ENCODE results near the gene NXF2B. TPM values are rescaled to one million over a fixed set of nuclear protein-coding genes. Genes with fewer than 3 reads are reported as not detected.
"Not testable (repeated sequence)": the region's sequence is repeated elsewhere in the genome, so short reads cannot be mapped to it uniquely, and the experiment has no call there.

Gene NXF2B, protein sequence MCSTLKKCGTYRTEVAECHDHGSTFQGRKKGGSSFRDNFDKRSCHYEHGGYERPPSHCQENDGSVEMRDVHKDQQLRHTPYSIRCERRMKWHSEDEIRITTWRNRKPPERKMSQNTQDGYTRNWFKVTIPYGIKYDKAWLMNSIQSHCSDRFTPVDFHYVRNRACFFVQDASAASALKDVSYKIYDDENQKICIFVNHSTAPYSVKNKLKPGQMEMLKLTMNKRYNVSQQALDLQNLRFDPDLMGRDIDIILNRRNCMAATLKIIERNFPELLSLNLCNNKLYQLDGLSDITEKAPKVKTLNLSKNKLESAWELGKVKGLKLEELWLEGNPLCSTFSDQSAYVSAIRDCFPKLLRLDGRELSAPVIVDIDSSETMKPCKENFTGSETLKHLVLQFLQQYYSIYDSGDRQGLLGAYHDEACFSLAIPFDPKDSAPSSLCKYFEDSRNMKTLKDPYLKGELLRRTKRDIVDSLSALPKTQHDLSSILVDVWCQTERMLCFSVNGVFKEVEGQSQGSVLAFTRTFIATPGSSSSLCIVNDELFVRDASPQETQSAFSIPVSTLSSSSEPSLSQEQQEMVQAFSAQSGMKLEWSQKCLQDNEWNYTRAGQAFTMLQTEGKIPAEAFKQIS
- polyA plus RNA-seq (ENCODE audit: insufficient read length): 1.8 TPM
- long read RNA-seq, donor 1: 0 reads
- long read RNA-seq, donor 2: 0 reads
- long read RNA-seq, donor 3: 0 reads
- long read RNA-seq, donor 4: 0 reads
- long read RNA-seq, donor 5: 0 reads
- long read RNA-seq, donor 6: 0 reads
- long read RNA-seq, donor 7: 0 reads
- long read RNA-seq, donor 8: 0 reads

DNA sequence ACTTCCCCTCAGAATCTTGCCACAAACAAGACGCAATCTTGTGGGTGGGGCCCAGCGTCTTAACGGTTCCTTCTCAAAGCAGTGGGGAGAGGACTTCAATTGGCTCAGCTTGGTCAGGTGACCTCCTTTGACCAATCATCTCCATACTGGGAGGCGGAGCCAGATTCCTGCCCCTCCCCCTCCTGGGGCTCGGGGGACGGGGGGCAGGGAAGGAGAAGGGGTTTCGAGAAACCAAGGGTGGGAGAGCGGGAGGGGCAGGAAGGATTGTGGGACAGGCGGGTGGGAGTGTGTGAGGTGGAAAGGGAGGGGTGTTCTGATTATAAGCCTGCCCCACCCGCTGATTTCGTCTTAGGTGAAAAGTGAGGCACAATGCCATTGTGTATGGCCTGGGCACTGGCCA lies at the start of gene NXF2B:
Gene NXF2B, minus strand, starts transcription at position 101 of the 400 bp plus-strand sequence. CDS start 59,972 bp downstream, outside the sequence.
- DNase-seq: not testable (repeated sequence)

DNA sequence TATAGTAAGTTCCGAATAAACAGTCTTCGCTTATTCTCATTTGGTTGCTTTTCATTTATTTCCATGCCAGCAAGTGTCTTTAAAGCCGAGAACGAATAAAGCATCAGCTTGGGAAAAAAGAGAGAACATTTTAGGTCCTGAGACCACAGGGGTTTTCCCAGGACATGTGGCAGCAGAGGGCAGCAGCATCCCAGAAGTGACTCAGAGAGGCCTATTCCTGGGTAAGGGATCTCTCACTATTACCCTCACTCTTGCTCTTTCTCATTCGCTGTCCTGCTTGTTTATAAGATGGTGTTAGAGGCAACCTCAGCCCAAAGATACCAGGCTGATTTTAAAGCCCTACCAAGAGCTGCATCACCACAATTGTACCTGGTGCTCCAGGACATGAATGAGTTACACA lies 39.0 kb upstream of the NXF2B start:
- not testable (repeated sequence) for DNase-seq

DNA sequence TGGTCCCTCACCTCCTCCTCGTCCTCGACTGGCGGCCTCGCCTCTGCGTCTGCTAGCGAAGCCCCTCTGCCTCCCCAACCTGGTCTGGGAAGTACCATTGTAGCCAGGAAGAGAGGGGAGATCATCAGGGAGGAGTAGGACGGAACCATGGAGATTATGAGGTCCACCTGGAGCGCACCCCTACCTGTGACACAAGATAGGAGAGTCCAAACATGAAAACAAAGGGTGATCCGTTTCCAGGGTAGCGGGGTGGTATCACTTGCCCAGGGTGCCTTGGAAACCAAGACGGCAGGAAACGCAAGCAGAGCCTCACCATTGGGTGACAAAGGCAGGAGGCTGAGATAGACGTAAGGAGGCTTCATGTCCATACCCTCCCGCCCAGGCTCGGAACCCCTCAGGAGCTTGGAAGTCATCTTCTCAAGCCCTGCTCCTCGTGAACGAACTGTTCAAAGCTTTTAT lies 32.0 kb upstream of the NXF2B start, which contains the start of gene TCP11X2:
Gene TCP11X2, minus strand, starts transcription at position 51 of the 459 bp plus-strand sequence.
- not testable (repeated sequence) for DNase-seq

DNA sequence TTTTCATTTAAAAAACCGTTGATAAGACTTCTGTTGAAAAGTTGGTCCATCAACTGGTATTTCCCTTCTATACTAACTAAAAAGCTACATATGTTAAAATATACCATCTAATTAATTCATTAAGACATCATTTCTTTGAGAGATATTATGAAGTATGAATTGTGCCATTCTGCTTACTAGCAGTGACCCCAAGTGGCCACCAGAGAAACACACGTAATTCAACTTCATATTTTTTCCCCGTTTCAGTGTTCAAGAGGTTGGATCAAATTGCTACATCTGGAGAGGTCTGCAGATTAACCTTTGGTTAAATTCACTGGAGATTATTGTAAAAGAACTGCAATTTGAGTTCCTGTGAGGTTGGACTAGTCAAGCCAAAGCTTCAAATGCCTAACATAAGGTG lies 30.4 kb upstream of the NXF2B start:
- DNase-seq: not testable (repeated sequence)

DNA sequence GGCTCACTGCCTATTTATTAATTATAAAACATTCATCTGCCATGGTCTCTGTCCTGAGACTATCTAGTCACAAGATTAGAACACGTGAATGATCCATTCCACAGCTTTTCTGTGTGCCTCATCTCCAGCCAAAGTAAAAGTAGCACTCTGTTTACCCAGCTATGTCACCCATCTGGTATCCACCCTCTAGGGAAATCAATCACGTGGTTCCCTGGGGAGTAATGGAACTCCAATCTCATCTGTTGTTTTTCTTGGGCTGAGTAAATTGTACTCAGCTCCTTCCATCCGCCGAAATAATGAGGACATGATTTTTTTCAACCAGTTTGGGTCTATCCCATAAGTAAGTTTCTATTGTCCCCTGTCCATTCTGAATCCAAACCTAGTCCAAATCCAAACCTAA lies 18.8 kb upstream of the NXF2B start:
- not testable (repeated sequence) for DNase-seq

DNA sequence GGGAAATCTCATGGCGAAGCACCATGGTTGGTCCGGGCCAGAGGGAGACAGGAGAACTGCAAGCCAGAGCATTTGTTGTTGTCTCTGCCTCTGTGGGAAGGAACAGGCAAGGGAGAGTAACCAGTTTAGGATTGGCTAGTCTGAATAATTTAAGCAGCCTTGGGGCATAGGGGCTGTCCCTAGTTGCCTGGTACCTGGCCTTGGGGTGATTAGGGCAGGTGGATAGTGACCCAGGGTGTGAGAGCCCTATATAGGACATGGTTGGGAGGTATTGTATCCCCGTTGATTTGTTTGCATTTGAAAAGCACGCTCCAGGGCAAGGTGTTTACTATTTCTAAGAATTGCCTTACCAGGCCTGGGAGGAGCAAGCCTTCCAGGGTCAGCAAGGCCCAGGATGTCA lies 25.3 kb downstream of the NXF2B start:
- DNase-seq: not testable (repeated sequence)

DNA sequence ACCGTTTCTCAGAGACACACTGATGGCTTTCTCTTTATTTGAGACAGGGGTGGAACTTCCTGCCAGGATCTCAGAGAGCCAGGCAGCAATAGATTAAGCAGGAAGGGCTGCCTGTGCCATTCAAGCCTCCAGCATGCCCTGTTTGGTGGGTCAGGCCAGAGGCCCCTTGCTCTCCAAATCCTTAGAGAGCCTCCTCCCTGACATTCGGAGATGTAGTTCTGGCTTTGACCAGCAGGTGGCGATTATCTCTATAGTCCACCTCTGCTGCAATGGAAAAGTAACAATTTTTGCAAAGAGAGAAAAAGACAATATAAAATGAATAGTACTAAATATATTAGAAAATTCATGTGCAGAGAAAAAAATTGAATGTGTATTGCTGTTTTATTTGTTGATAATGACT lies 93.9 kb downstream of the NXF2B start:
- peak; percentile 43 for DNase-seq

DNA sequence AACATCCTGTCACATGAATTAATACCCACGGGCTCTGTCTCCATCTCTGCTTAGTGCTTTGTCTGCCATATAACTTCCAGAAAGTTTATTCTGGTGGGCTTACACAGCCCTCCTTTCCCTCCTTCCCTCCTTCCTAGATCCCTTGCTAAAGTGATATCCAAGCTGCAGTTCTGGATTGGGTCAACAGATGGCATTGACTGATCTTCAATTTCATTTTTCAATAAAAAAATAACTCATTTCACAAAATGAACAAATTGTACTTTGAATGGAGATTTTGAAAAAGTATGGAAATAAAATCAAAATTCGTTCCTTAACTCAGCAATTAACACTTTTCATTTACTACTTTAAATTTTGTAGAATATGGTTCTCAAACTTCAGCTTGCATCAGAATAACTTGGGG lies 97.9 kb downstream of the NXF2B start:
- DNase-seq: no peak

DNA sequence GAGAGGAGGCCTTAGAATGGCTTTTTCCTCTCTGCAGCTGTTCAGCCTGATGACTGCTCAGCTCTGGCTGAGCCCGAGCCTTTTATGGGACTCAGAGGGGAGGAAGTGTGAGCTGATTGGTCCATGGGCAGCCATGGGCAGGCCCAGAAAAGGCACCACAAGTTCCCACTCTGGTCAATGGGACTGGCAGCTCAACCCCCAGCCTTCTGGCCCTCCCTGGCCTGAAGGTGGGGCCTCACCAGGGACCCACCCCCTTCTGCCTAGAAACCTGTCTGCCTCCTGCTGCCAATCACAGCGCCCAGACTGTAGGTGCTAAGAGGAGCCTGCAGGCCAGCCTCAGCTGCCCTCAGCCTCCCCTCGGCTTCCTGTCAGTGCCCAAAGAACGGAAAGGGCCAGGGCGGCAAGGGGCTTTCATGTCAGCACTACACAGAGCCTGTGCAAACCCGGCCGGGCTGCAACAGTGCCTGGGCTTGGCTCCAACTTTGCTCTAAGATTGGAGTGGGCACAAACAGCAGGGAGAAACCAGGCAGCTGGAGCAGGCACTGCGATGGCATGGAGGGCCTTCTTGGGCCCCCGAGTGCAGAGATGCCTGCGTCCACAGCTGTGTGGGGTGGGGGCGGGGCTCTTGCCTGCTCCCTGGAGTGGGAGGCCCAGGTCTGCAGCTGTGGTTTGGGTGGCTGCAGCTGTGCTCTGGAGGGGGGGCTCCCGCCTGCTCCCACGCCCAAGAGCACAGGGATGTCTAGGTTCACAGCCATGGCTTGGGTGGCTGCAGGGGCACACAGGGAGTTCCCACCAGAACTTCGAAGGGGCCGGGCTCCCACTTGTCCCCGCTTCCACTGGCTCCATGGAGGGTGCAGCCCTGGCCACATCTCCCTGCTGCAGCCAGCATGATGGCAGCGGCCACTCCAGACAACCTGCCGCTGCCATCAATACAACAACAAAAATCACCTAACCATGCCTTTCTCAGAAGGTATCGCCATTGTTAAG lies 100.2 kb downstream of the NXF2B start:
- no peak for DNase-seq

DNA sequence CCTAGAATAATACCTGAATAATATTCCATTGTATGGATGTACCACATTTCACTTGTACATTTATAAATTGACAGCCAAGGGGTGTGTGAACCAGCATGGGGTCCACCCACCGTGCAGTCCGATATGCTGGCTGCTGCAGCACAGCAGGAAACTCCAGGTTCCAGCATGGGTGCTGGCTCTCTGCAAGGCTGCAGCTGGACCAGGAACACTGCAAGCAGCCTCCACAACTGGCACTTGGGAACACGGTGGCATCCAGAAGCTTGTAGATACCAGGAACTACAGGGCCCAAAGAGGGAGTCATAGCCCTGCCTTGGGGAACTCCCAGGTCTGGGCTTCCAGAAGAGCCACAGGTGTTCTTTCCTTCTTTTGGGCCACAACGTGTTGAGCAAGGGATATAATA lies 101.6 kb downstream of the NXF2B start:
- no peak for DNase-seq

Other genes with a start within 250 kb of the NXF2B start
- gene TCP11X1, start 224.7 kb downstream of the NXF2B start, polyA plus RNA-seq (ENCODE audit: insufficient read length): 0.45 TPM
- 0.71 TPM for gene NXF2, start 192.8 kb downstream of the NXF2B start, polyA plus RNA-seq (ENCODE audit: insufficient read length)
- gene TCP11X2, start 31.8 kb upstream of the NXF2B start, polyA plus RNA-seq (ENCODE audit: insufficient read length): 2.4 TPM
- gene TMSB15A, start 76.7 kb upstream of the NXF2B start, polyA plus RNA-seq (ENCODE audit: insufficient read length): 80.4 TPM
- 15.9 TPM for gene ARMCX5, start 159.5 kb upstream of the NXF2B start, polyA plus RNA-seq (ENCODE audit: insufficient read length)
- 18.2 TPM for gene GPRASP1, start 211.5 kb upstream of the NXF2B start, polyA plus RNA-seq (ENCODE audit: insufficient read length)

Data from left kidney (tissue), 8 donors.